Effector CD4-positive, alpha-beta T cell (primary cell): ENCODE data around the gene METTL27.
"Not testable (repeated sequence)": the region's sequence is repeated elsewhere in the genome, so short reads cannot be mapped to it uniquely, and the experiment has no call there.

Source experiments
- DNase-seq: peaks from one replicate; pipeline ENCODE4 v3.0.0-alpha.2; 2020

METTL27 gene

DNA sequence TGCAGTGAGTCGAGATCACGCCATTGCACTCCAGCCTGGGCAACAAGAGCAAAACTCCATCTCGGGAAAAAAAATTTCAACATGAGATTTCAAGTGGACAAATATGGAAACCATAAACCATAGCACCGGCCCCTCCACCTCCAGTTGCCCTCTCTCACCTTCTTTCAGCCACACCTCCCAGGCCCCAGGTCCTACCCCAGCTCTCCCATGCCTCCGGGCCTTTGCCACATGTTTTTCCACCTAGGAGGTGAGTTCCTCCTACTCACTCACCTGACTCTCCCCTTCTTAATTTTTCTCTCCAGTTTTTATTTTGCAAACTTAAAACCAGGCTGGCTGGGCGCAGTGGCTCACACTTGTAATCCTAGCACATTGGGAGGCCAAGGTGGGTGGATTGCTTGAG is 25.2 kb downstream of the METTL27 start:
- DNase-seq = no peak

DNA sequence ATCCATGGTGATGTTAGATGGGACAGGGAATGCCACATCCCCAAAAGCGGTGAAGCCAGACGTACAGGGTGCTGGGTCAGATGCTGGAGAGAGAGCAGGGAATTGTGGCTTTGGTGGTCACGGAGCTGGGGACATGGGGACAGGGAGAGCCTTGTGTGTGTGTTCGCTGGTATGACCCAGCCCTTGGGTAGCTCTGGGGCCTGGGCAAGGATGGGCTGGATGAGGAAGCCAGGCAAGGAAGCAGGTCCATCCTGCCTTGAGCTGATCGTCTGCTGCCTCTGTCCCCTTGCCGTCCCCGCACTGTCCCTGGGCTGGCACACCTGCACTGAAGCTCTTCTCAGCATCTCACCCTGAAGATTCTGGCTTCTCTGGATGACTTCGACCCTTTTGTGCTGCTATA is 26.9 kb downstream of the METTL27 start:
- DNase-seq = no peak

DNA sequence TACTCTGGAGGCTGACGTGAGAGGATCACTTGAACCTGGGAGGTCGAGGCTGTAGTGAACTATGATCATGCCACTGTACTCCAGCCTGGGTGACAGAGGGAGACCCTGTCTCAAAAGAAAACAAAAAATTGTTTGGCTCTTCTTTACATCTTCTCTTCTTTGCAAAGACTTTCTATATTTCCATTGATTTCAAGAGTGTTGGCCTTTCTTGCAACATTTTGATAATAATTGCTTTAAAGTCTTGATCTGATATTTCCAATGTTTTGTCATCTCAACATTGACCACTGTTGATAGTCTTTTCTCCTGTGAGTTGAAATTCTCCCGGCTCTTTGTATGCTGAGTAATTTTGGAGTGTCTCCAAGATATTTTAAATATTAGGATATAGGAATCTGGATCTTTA is 29.3 kb downstream of the METTL27 start:
- DNase-seq = no peak

DNA sequence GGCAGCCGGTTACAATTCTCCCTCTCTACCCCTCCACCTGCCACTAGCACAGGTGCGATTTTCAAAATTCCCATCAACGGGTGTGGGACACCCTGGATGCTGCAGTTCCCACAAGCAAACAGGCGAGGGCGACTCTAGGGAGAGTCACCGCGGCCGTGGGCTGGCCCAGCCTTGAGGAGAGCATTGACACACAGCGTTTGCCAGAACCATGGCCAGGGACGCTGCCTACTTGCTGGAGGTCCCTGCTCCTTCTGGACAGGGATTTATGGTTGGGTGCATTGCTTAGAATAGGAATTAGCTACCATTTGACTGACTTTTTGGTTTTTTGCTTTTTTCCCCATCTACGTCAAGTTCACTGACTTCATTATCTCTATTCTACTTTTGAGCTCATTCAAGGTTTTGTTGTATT is 30.6 kb downstream of the METTL27 start:
- DNase-seq = peak; percentile 26

DNA sequence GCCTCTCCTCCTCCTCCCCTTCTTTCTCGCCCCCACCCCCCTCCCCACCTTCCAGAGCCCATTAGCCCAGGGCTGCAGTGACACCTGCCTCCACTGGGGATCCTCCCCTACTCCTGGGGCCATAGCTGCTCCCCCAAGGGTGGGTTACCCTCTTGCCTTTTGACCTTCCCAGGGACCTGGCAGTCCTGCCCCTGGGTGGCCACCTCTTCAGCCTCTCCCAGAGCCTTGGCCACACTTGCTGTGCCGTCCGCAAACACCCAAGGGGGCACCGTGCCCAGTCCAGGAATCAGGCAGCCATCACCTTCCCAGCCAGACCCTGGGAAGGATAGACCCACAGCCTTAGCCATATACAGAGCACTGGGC is 31.3 kb downstream of the METTL27 start:
- no peak for DNase-seq

DNA sequence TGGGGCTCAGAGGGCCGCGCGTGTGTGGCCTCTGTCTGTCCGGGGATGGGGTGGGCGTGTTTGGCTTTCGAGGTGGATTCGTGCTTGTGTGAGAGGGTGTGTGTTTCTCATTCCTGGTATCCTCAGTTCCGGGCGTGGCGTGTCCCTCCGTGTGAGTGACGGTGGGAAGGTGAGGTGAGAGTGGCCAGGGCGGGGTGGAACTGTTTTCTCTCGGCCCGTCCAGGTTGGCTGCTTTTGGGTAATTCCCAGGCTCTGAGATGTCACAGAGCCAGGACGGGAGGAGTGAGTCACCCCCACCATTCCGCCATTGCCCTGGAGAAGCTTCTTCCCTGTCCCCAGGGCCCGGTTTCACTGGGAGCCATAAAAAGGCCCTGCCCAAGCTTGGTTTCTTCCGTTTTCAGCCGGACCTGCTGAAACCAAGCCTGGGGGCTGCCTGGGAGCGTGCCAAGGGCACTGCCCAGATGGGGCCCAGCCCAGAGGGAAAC is 32.8 kb downstream of the METTL27 start:
- DNase-seq = no peak

DNA sequence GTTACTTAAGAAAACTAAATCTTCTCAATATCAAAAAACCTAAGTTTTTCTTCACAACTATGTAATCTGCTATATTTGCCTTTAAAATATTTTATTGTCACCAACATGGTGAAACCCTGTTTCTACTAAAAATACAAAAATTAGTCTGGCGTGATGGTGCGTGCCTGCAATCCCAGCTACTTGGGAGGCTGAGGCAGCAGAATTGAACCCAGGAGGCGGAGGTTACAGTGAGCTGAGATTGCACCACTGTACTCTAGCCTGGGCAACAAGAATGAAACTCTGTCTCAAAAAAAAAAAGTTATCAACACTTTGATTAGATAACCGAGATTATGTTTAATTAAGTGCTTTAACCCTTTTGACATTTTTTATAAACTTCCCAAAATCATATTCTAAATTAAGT is 39.9 kb downstream of the METTL27 start:
- DNase-seq = no peak

DNA sequence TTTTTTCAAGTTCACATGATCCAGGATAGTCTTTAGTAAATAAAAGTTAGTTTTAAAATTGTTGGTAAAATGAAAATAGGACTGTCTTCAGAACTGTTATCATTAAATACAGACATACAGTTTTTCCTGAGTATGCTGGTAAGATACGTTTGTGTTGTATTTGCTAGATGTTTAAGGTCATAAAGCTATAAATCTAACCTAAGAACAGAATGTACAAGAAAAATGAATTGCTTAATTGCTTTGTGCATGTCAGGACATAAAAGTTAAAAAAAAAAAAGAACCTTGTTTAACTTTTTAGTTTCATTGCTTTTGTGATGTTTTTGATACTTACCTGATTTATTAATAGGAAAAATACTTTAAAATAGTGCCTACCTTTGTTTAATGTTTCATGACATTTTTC is 40.7 kb downstream of the METTL27 start:
- no peak for DNase-seq

DNA sequence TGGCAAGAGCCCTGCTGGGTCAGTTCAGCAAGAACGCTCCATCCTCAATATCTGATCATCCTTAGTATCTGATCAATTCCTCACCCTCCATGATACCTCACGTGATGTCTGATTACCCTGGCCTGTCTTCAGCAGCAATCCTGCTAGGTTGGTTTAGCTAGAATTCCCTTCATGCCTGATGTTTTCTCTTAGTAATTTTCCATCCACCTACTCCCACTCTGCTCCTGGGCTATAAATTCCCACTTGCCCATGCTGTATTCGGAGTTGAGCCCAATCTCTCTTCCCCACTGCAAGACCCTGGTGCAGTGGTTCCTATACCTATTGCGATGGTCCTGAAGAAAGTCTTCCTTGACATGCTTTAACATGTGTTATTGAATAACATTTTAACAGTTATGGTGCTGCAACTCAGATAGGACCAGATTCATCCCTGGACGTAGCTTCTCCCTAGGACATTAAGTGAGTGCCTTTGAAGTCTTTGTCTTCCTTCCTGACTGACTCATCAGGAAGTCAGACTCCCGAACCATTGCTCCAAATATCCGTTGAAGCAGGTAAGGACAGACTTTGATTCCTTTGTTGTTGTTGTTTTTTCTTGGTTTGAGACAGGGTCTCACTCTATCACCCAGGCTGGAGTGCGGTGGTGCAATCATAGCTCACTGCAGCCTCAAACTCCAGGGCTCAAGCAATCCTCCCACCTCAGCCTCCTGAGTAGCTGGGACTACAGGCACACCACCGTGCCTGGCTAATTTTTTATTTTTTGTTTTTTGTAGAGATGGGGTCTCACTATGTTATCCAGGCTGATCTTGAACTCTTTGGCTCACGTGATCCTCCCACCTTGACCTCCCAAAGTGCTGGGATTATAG is 42.8 kb downstream of the METTL27 start:
- DNase-seq = no peak

DNA sequence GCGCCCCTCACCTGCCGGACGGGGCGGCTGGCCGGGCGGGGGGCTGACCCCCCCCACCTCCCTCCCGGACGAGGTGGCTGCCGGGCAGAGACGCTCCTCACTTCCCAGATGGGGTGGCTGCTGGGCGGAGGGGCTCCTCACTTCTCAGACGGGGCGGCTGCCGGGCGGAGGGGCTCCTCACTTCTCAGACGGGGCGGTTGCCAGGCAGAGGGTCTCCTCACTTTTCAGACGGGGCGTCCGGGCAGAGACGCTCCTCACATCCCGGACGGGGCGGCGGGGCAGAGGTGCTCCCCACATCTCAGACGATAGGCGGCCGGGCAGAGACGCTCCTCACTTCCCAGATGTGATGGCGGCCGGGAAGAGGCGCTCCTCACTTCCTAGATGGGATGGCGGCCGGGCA is 45.1 kb downstream of the METTL27 start:
- DNase-seq = not testable (repeated sequence)

DNA sequence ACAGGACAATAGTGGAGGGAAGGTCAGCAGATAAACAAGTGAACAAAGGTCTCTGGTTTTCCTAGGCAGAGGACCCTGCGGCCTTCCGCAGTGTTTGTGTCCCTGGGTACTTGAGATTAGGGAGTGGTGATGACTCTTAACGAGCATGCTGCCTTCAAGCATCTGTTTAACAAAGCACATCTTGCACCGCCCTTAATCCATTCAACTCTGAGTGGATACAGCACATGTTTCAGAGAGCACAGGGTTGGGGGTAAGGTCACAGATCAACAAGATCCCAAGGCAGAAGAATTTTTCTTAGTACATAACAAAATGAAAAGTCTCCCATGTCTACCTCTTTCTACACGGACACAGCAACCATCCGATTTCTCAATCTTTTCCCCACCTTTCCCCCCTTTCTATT is 45.7 kb downstream of the METTL27 start:
- DNase-seq = not testable (repeated sequence)

DNA sequence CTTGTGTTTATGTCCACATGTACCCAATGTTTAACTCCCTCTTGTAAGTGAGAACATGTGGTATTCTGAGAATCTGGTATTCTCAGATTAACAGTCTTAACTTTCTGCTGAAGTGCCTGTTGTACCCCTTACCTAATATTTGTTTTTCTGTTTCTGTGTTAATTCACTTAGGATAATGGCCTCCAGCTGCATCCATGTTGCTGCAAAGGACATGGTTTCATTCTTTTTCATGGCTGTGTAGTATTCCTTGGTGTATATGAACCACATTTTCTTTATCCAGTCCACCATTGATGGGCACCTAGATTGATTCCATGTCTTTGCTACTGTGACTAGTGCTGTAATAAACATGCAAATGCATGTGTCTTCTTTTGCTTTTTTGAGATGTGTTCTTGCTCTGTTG is 47.1 kb downstream of the METTL27 start:
- not testable (repeated sequence) for DNase-seq

DNA sequence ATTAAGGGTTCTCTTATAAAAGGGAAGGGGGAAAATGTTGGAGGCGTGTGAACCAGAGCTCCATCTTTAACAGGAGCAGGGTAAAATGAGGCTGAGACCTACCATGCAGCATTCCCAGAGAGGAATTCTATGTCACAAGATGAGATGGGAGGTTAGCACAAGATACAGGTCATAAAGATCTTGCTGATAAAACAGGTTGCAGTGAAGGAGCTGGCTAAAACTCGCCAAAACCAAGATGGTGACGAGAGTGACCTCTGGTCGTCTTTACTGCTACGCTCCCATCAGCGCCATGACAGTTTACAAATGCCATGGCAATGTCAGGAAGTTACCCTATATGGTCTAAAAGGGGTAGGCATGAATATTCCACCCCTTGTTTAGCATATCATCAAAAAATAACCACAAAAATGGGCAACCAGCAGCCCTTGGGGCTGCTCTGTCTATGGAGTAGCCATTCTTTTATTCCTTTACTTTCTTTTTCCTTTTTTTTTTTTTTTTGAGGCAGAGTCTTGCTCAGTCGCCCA is 51.1 kb downstream of the METTL27 start:
- DNase-seq = not testable (repeated sequence)

DNA sequence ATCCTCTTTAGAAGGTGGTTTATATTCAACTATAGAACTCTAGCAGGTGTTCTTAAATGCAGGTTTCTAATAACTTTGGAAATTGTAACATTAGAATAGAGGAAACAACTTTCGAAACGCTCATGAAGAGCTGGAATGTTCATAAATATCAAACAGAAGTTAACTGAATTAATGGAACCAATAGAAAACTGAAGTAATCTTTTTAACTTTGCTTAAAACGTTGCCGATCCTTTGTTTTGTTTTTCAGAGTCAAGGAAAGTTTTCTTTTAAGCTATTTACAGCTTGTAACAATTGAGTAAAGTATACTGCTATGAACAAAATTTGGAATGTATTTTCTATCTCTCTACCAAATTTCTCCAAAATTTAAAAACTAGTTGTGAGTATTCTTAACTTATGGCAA is 53.3 kb downstream of the METTL27 start:
- DNase-seq = no peak

DNA sequence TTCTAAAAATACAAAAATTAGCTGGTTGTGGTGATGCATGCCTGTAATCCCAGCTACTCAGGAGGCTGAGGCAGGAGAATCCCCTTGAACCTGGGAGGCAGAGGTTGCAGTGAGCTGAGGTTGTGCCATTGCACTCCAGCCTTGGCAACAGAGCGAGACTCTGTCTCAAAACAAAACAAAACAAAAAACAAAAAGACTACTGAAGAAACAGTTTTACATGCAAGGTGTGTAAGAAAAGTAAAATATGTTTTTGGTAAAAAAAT is 54.6 kb downstream of the METTL27 start:
- DNase-seq = not testable (repeated sequence)

DNA sequence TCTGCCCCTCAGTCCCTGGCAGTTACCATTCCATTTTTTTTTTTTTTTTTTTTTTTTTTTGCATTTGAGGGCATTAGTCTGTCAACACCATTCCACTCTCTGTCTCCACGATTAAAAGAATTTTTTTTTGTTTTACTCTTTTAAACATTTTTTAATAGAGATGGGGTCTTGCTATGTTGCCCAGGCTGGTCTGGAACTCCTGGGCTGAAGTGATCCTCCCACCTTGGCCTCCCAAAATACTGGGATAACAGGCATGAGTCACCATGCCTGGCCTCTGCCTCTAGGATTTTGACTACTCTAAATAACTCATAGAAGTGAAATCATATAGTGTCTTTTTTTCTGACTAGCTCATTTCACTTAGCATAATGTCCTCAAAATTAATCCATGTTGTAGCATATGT is 55.7 kb downstream of the METTL27 start:
- DNase-seq = no peak
